Measurements from ENCODE around the gene DNASE1. TPM values are rescaled to one million over a fixed set of nuclear protein-coding genes. Genes with fewer than 3 reads are reported as not detected.

Gene DNASE1
- total RNA-seq, 6 donors from 2014 or later, result 6.4 to 34.6 (median 18.7) TPM

- ATAC-seq (ENCODE audit: low FRiP score in 2 of 2) (no peak), DNase-seq (no peak)
- no peak overlapping the region for H3K27ac ChIP-seq
- peaks cover 0 to under 1% (median 0%) of the 10 kb centered on the region in 4 donors for H3K4me1 ChIP-seq
- no peaks in the 10 kb centered on the region for H3K9me3 ChIP-seq
- 91 to 96% methylated on average over 7 to 13 of the region's 13 CpGs for WGBS, 2 donors
- no peaks in the 10 kb centered on the region for H3K27me3 ChIP-seq
- peaks cover under 1 to 71% (median 45%) of the 10 kb centered on the region in 4 donors for H3K36me3 ChIP-seq
- no peak for TF ChIP-seq EP300 (IDR thresholded peaks at IDR 0.05)
- no peak for TF ChIP-seq POLR2AphosphoS5 (IDR thresholded peaks at IDR 0.05)
- TF ChIP-seq POLR2A (IDR thresholded peaks at IDR 0.05), result no peak
- TF ChIP-seq CTCF (IDR thresholded peaks at IDR 0.05), result no peak
- H3K4me3 ChIP-seq, result no peak overlapping the region
These were observed 16.2 kb downstream of the DNASE1 start for GRCh38 chr16:3670711-3671110.

- TF ChIP-seq CTCF (IDR thresholded peaks at IDR 0.05) (no peak), POLR2A (IDR thresholded peaks at IDR 0.05) (no peak), POLR2AphosphoS5 (IDR thresholded peaks at IDR 0.05) (no peak), EP300 (IDR thresholded peaks at IDR 0.05) (no peak)
- Histone ChIP-seq H3K4me1 (peaks cover 0 to 8% (median under 1%) of the 10 kb centered on the region in 4 donors), H3K4me3 (no peak overlapping the region), H3K9me3 (no peaks in the 10 kb centered on the region), H3K27me3 (no peaks in the 10 kb centered on the region), H3K36me3 (peaks cover 3 to 69% (median 47%) of the 10 kb centered on the region in 4 donors), H3K27ac (no peak overlapping the region)
- ATAC-seq (ENCODE audit: low FRiP score in 2 of 2) (no peak), DNase-seq (peak in 1 of 2 donors; percentile 66)
- 89 to 93% methylated on average over 11 of the region's 11 CpGs for WGBS, 2 donors
These were observed 16.9 kb downstream of the DNASE1 start for GRCh38 chr16:3671424-3671823.

DNA sequence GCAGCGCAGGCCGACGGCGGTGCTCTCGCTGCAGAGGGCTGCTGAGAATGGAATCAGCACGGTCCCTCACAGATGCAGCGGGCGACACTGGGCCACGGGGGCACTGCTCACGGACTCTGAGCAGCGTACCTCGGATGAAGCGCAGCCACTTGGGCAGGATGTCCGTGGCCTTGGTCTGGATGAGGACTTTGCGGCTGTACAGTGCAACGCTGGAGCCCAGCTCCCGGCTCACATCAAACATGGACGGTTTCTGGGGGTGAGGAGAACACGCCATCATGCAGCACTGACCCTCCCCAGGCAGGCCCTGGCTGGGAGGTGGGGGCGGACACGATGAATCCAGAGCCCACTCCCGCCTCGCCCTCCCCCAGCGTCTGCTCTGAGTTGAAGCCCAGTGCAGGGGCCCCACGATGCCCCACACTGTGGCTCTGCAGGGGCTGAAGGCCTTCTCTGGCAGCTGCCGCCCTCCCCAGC, 18.1 kb downstream of the DNASE1 start:
- no peak overlapping the region for H3K4me3 ChIP-seq
- H3K9me3 ChIP-seq, result no peaks in the 10 kb centered on the region
- H3K36me3 ChIP-seq, result peaks cover 3 to 70% (median 44%) of the 10 kb centered on the region in 4 donors
- no peak overlapping the region for H3K27ac ChIP-seq
- no peaks in the 10 kb centered on the region for H3K27me3 ChIP-seq
- H3K4me1 ChIP-seq, result peaks cover 0 to 16% (median 5%) of the 10 kb centered on the region in 4 donors
- no peak for ATAC-seq (ENCODE audit: low FRiP score in 2 of 2)
- peak in 1 of 2 donors; percentile 73 for DNase-seq
- 93 to 95% methylated on average over 12 to 26 of the region's 26 CpGs for WGBS, 2 donors
- TF ChIP-seq EP300 (IDR thresholded peaks at IDR 0.05), result no peak
- no peak for TF ChIP-seq CTCF (IDR thresholded peaks at IDR 0.05)
- TF ChIP-seq POLR2A (IDR thresholded peaks at IDR 0.05), result no peak
- no peak for TF ChIP-seq POLR2AphosphoS5 (IDR thresholded peaks at IDR 0.05)

DNA sequence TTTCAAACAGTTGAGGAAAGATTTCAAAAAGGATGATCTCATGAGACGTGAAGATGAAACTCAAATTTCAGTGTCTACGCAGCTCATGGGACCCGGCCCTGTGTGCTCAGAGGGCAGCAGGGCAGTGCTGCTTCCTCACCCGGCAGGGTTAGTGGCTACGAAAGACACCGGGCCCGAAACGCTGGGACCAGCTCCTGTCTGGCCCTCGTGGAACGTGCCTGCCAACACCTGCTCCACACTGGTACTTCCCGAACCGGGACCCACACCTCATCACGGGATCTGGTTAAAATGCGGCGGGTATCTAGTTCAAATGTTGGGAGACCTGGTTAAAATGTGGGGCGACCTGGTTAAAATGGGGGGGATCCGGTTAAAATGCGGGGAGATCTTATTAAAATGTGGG, 18.7 kb downstream of the DNASE1 start:
- Histone ChIP-seq H3K9me3 (no peaks in the 10 kb centered on the region), H3K36me3 (peaks cover 3 to 75% (median 47%) of the 10 kb centered on the region in 4 donors), H3K4me3 (no peak overlapping the region), H3K27ac (no peak overlapping the region), H3K4me1 (peaks cover 0 to 16% (median 5%) of the 10 kb centered on the region in 4 donors), H3K27me3 (no peaks in the 10 kb centered on the region)
- TF ChIP-seq POLR2A (IDR thresholded peaks at IDR 0.05) (no peak), CTCF (IDR thresholded peaks at IDR 0.05) (no peak), EP300 (IDR thresholded peaks at IDR 0.05) (no peak), POLR2AphosphoS5 (IDR thresholded peaks at IDR 0.05) (no peak)
- no peak for ATAC-seq (ENCODE audit: low FRiP score in 2 of 2)
- WGBS, 2 donors, result 90 to 97% methylated on average over 18 of the region's 18 CpGs
- no peak for DNase-seq

Data from upper lobe of left lung (tissue), 6 donors.